HL-60 (cell line): ENCODE measurements around the gene TTC24.

ENCODE experiments used
- POLR2AphosphoS5 ChIP-seq: IDR thresholded peaks from 2 replicates; pipeline ENCODE4 v1.6.1; 2012; ENCODE audit warnings: low read depth
- TF ChIP-seq, protein P1 (sequence below): IDR thresholded peaks from one replicate; pipeline ENCODE4 v1.5.1; 2011; ENCODE audit warnings: low read length, control low read depth, inconsistent platforms; ENCODE audit not compliant: insufficient read depth

DNA sequence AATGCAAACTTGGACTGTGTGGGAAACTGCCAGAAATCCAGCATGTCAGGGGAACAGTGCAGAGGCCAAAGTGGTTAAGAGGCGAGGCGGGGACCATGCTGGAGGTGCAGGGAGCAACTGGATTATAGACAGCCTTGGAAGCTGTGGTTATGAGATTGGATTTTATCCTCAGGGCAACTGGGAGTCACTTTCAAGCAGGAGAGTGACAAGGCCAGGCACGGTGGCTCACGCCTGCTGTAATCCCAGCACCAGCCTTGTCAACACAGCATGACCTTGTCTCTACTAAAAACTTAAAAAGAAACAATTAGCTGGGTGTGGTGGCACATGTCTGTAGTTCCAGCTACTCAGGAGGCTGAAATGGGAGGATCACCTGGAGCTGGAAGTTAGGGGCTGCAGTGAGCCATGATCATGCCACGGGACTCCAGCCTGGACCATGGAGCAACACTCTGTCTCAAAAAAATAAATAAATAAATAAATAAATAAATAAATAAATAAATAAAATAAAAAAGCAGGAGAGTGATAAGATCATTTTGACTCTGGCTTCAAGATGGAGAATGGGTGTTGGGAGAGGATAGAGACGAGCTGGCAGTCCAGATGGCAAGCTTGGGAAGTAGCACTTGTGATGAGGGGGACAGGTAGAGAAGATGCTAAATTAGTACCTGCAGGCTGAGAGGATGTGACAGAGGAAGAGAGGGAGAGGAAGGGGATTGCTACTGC is 43.2 kb downstream of the TTC24 start:
- TF ChIP-seq, protein P1, sequence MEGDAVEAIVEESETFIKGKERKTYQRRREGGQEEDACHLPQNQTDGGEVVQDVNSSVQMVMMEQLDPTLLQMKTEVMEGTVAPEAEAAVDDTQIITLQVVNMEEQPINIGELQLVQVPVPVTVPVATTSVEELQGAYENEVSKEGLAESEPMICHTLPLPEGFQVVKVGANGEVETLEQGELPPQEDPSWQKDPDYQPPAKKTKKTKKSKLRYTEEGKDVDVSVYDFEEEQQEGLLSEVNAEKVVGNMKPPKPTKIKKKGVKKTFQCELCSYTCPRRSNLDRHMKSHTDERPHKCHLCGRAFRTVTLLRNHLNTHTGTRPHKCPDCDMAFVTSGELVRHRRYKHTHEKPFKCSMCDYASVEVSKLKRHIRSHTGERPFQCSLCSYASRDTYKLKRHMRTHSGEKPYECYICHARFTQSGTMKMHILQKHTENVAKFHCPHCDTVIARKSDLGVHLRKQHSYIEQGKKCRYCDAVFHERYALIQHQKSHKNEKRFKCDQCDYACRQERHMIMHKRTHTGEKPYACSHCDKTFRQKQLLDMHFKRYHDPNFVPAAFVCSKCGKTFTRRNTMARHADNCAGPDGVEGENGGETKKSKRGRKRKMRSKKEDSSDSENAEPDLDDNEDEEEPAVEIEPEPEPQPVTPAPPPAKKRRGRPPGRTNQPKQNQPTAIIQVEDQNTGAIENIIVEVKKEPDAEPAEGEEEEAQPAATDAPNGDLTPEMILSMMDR = no peak
- no peak for TF ChIP-seq POLR2AphosphoS5
